ENCODE results near the gene COX4I2. TPM values are rescaled to one million over a fixed set of nuclear protein-coding genes. Genes with fewer than 3 reads are reported as not detected.

Gene COX4I2
- total RNA-seq, 1 donor from 2014 or later = not detected

DNA sequence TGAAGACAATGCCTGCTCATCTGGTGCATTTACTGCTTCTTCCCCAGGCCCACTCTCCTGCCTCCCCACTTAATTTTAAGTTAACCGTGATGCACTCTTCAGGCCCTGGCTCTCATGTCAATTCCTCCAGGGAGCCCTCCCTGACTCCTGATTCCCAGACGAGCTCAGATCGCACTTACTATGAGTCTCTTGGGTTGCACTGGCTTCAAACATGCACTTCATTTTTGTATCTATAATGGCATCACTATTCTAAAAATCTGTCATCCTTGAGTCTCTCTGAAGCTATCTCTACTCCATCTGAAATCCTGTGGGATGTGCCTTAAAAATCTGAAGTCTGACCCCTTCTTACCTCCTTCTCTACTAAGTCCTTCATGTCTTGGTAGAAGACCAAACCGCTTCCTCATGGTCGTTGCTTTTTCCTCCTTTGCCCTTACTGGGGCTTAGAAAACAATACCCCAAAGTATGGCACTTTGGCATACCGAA lies 24.7 kb downstream of the COX4I2 start:
- FAIRE-seq (no peak), DNase-seq (ENCODE audit: low read depth) (no peak)
- Histone ChIP-seq H3K4me3 (ENCODE audit: low read depth, low read length) (no peak overlapping the region), H3K36me3 (ENCODE audit: control insufficient read depth, insufficient read depth, low read length) (peaks cover 14% of the 10 kb centered on the region), H3K27me3 (ENCODE audit: control insufficient read depth, insufficient read depth, low read length) (no peaks in the 10 kb centered on the region)
- TF ChIP-seq, protein P1, sequence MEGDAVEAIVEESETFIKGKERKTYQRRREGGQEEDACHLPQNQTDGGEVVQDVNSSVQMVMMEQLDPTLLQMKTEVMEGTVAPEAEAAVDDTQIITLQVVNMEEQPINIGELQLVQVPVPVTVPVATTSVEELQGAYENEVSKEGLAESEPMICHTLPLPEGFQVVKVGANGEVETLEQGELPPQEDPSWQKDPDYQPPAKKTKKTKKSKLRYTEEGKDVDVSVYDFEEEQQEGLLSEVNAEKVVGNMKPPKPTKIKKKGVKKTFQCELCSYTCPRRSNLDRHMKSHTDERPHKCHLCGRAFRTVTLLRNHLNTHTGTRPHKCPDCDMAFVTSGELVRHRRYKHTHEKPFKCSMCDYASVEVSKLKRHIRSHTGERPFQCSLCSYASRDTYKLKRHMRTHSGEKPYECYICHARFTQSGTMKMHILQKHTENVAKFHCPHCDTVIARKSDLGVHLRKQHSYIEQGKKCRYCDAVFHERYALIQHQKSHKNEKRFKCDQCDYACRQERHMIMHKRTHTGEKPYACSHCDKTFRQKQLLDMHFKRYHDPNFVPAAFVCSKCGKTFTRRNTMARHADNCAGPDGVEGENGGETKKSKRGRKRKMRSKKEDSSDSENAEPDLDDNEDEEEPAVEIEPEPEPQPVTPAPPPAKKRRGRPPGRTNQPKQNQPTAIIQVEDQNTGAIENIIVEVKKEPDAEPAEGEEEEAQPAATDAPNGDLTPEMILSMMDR (IDR thresholded peaks at IDR 0.05; ENCODE audit: insufficient read depth, low read length, severe bottlenecking) = no peak

DNA sequence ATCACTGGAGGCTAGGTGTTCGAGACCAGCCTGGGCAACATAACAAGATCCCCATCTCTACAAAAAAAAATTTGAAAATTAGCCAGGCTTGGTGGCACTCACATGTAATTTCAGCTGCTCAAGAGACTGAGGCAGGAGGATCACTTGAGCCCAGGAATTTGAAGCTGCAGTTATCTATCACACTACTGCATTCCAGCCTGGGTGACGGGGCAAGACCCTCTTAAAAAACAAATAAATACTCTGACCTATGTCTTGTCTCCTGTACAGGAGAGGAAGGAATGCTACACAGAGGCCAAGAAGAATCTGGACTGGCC lies 25.8 kb downstream of the COX4I2 start:
- DNase-seq (ENCODE audit: low read depth) (no peak), FAIRE-seq (no peak)
- Histone ChIP-seq H3K36me3 (ENCODE audit: control insufficient read depth, insufficient read depth, low read length) (peaks cover 14% of the 10 kb centered on the region), H3K4me3 (ENCODE audit: low read depth, low read length) (no peak overlapping the region), H3K27me3 (ENCODE audit: control insufficient read depth, insufficient read depth, low read length) (no peaks in the 10 kb centered on the region)
- TF ChIP-seq, protein P1 (IDR thresholded peaks at IDR 0.05; ENCODE audit: insufficient read depth, low read length, severe bottlenecking) = no peak

DNA sequence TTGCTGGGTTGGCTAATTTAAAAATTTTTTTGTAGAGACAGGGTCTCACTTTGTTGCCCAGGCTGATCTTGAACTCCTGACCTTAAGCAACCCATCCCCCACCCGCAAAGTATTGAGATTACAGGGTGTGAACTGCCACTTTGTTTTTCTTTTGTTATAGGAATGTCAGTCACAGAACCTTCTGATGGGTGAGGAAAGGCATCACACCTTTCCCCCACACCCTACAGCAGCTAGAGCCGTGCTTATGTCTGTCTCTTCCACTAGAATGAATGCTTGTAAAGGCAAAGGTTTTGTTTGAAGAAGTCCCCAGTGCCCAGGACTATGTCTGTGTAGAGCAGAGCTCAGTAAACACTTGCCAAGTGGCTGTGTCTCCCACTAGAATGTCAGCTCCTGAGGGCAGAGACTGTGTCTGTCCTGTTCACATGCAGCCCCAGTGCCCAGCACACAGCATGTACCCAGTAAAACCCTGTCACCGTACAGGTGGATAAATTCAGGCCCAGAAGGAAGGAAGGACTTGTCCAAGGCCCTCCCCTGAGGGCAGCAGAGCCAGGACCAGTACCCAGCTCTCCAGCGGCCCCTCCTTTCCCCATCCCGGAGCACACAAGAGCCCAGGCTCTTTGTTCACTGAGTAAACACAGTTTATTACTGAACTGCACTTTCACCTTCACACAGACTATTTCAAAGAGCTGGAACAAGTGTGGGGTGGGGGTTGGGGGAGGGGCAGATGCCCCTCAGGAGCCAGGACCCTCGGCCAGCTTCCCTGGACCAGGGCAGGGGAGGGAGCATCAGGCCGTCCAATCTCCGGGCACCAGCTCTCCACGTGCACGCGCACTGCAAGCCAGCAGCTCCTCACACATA lies 26.4 kb downstream of the COX4I2 start:
- Histone ChIP-seq H3K36me3 (ENCODE audit: control insufficient read depth, insufficient read depth, low read length) (peaks cover 14% of the 10 kb centered on the region), H3K4me3 (ENCODE audit: low read depth, low read length) (no peak overlapping the region), H3K27me3 (ENCODE audit: control insufficient read depth, insufficient read depth, low read length) (no peaks in the 10 kb centered on the region)
- FAIRE-seq (no peak), DNase-seq (ENCODE audit: low read depth) (no peak)
- TF ChIP-seq, protein P1 (IDR thresholded peaks at IDR 0.05; ENCODE audit: insufficient read depth, low read length, severe bottlenecking) = no peak

DNA sequence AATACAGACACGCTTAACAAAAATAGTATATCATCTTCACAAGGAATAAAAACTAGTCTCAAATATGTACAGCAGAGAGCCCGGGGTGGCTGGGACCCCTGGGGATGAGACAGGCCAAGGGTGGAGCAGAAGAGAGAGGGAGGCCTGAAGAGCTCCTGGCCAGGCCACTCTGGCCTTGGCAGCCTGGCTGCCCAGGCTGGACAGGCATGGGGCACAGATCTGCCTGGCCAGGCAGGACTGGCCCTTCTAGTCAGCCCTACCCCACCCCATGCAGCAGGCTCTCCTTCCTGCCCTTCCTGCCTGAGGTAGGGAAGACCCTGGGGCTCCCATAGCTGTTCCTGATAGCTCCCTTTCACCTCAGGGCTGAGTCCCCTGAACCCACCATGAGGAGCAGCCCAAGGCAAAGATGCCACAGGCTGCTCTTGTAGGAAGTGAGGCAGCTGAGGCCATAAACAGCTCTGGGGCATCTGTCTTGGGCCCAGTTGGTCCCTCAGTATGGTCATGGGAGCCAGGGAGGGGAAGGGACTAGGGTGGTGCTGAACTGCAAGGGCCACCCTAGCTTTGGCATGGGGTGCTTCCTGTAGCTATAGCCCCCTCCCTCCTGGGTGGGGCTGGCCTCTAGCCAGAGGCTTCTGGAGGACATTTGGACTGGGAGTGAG lies 27.1 kb downstream of the COX4I2 start:
- peaks cover 17% of the 10 kb centered on the region for H3K36me3 ChIP-seq (ENCODE audit: control insufficient read depth, insufficient read depth, low read length)
- DNase-seq (ENCODE audit: low read depth) = no peak
- FAIRE-seq = no peak
- TF ChIP-seq, protein P1 (IDR thresholded peaks at IDR 0.05; ENCODE audit: insufficient read depth, low read length, severe bottlenecking) = no peak
- no peaks in the 10 kb centered on the region for H3K27me3 ChIP-seq (ENCODE audit: control insufficient read depth, insufficient read depth, low read length)
- H3K4me3 ChIP-seq (ENCODE audit: low read depth, low read length) = no peak overlapping the region

DNA sequence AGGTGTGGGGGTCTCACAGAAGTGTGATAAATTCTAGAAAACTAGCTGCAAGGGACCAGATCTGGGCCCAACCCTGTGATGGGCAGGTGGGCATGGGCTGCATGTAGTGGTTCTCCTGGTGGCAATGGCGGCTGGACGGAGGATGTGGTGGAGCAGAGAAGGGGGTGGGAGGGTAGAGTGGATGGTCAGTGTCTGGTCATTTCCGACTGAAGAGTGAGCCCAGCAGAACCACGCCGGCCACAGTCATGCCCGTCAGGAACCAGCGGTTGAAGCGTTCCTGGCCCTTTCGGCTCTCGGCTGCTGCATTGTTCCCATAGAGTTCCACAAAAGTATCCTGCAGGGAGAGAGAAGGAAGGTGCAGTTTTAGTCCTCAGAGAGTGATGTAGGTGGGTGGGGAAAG lies 28.0 kb downstream of the COX4I2 start:
- no peak overlapping the region for H3K4me3 ChIP-seq (ENCODE audit: low read depth, low read length)
- FAIRE-seq = no peak
- no peaks in the 10 kb centered on the region for H3K27me3 ChIP-seq (ENCODE audit: control insufficient read depth, insufficient read depth, low read length)
- TF ChIP-seq, protein P1 (IDR thresholded peaks at IDR 0.05; ENCODE audit: insufficient read depth, low read length, severe bottlenecking) = no peak
- H3K36me3 ChIP-seq (ENCODE audit: control insufficient read depth, insufficient read depth, low read length) = peaks cover 21% of the 10 kb centered on the region
- DNase-seq (ENCODE audit: low read depth) = no peak
